SJSA1 (cell line): Measurements from ENCODE around the gene EVC2. TPM values are rescaled to one million over a fixed set of nuclear protein-coding genes. Genes with fewer than 3 reads are reported as not detected.
A peak's percentile ranks its signal among the peaks of the same experiment; 100 is the strongest.

Source experiments
- DNase-seq, 2 experiments: peaks; one replicate each; pipeline ENCODE4 v3.0.0-alpha.2; 2015 to 2020; ENCODE audit warnings: low spot score in 2 of 2, low read depth in 1 of 2
- H3K27ac ChIP-seq: fragments of 250-450 bp; sonication (Bioruptor Pico); 2 replicates; pipeline ENCODE4 v1.5.1; 2020; ENCODE audit warnings: mild to moderate bottlenecking, moderate library complexity
- H3K27me3 ChIP-seq: fragments of 250-450 bp; sonication (Bioruptor Pico); replicated peaks from 2 replicates; pipeline ENCODE4 v1.5.1; 2020; ENCODE audit warnings: mild to moderate bottlenecking, moderate library complexity
- H3K36me3 ChIP-seq: fragments of 250-450 bp; sonication (Bioruptor Pico); 2 replicates; pipeline ENCODE4 v1.5.1; 2020; ENCODE audit warnings: mild to moderate bottlenecking
- H3K4me1 ChIP-seq: fragments of 250-450 bp; sonication (Bioruptor Pico); replicated peaks from 2 replicates; pipeline ENCODE4 v1.6.1; 2021; ENCODE audit warnings: mild to moderate bottlenecking
- H3K4me3 ChIP-seq: fragments of 250-450 bp; sonication (Bioruptor Pico); 2 replicates; pipeline ENCODE4 v1.5.1; 2020; ENCODE audit warnings: mild to moderate bottlenecking
- H3K9me3 ChIP-seq: fragments of 250-450 bp; sonication (Bioruptor Pico); replicated peaks from 2 replicates; pipeline ENCODE4 v1.5.1; 2020; ENCODE audit warnings: mild to moderate bottlenecking
- total RNA-seq: library from RNA; depleted of rRNA; stranded (reverse); fragments of >200 nt; shearing (Covaris generic); gene quantifications from 2 replicates; pipeline ENCODE4 v1.2.3, GENCODE V29; 2014; rRNA removed

EVC2 gene
- total RNA-seq, 1 experiment from 2014 or later, result 2.7 TPM

DNA sequence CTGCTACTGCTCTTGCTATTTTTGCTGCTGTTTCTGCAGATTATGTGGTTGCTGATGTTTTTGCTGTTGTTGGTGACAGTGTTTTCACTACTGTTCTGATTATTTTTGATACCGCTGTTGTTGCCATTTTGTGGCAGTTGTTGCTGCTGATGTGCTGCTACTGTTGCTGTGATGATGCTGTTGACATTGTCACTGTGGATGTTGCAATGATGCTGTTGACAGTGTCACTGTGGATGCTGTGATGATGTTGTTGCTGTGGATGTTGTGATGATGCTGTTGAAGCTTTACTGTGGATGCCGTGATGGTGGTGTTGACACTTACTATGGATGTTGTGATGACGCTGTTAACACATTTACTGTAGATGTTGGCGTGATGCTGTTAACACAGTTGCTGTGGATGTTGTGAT is 180.3 kb downstream of the EVC2 start:
- no peaks in the 10 kb centered on the region for H3K4me1 ChIP-seq
- no peaks in the 10 kb centered on the region for H3K36me3 ChIP-seq
- no peaks in the 10 kb centered on the region for H3K9me3 ChIP-seq
- H3K27me3 ChIP-seq, result no peaks in the 10 kb centered on the region
- H3K4me3 ChIP-seq, result no peak overlapping the region
- H3K27ac ChIP-seq, result no peak overlapping the region
- DNase-seq, result no peak

DNA sequence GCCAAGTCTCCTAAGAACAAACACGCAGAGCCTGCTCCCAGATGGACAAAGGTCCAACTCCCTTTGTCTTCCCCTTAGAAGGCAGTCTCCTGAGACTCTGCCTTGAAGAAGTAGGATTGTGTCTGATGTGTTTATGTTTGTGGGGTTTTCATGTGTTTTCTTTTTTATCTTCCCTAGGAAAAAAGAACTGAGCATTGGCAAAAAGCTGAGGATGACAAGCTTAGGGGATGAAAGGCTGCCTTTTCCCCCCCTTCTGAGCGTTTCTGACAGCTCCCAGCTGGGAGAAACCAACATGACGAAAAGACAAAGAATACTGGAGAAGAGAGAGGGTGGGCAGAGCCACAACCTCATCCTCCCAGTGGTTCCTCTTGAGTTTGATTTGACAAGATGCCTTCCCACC is 181.1 kb downstream of the EVC2 start:
- H3K9me3 ChIP-seq, result no peaks in the 10 kb centered on the region
- H3K4me3 ChIP-seq, result no peak overlapping the region
- no peaks in the 10 kb centered on the region for H3K27me3 ChIP-seq
- H3K4me1 ChIP-seq, result no peaks in the 10 kb centered on the region
- DNase-seq, result no peak
- H3K36me3 ChIP-seq, result no peaks in the 10 kb centered on the region
- no peak overlapping the region for H3K27ac ChIP-seq

DNA sequence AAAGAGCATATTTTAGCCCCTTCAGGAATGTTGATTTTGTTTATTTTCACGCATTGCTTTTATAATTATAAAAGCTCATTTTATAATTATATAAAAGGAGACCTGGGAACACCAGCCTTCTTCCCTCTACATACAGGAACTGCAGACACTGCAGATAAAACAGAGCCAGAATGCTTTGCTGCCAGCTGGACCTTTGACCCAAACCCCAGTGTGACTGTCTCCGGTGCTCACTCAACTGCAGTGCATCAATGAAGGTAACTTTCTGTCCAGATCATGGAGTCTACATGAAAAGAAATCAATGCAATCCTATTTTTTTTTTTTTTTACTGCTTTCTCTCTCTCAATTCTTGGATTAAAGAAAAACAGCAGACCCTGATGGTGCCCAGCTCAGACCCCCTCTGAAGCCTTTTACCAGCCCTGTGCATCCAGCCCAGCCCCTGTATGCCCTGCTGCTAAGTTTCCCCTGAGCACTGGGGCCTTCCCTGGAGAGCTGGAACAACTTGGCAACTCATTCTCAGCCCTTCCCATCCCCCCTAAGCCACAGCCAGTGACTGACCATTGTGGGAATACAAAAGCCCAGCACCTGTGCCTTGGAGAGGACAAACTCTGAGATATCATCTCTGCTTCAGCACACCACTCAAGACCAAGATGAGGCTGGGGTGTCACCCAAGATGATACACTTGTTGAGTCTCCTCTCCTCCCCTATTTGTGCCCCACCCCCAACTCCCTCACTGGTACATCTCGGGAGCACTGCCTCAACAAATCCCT is 182.1 kb downstream of the EVC2 start:
- H3K4me3 ChIP-seq, result no peak overlapping the region
- no peaks in the 10 kb centered on the region for H3K27me3 ChIP-seq
- H3K27ac ChIP-seq, result no peak overlapping the region
- H3K36me3 ChIP-seq, result no peaks in the 10 kb centered on the region
- no peak for DNase-seq
- H3K4me1 ChIP-seq, result no peaks in the 10 kb centered on the region
- no peaks in the 10 kb centered on the region for H3K9me3 ChIP-seq

DNA sequence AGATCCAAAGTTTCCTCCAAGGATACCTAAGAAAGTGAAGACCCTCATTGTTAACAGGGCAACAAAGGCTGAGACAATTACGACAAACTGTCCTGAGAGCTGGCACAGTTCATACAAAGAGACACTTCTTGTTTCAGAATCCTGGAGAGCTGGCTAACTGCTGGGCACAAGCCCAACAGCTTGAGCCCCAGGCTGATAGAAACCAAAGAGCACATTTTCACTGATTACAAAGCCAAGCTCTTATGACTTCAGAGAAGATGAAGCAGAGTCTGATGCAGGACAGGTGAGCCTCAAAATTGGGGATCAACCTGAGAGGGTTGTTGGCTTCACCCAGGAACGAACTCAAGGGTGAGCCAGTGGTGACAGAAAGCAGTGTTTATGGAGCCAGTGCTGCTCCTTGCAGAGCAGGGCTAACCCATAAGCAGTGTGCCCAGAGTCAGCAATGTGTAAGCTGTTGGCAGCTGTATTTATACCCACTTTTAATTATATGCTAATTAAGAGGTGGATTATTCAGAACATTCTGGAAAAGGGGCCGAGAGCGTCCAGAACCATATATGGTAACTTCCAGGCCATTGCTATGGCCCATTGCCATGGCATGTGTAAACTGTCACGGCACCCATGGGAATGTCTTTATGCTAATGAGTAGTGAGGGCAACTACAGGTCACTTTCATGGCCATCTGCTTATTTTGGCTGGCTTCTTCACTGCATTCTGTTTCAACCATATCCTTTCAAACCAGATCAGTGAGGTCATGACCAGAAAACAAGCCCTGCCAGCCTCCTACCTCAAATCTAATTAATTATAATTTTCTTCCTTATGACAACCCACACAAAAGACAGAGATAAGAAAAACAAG is 183.7 kb downstream of the EVC2 start:
- Histone ChIP-seq H3K4me1 (no peaks in the 10 kb centered on the region), H3K9me3 (no peaks in the 10 kb centered on the region), H3K36me3 (no peaks in the 10 kb centered on the region), H3K4me3 (no peak overlapping the region), H3K27me3 (no peaks in the 10 kb centered on the region), H3K27ac (no peak overlapping the region)
- DNase-seq, result no peak

DNA sequence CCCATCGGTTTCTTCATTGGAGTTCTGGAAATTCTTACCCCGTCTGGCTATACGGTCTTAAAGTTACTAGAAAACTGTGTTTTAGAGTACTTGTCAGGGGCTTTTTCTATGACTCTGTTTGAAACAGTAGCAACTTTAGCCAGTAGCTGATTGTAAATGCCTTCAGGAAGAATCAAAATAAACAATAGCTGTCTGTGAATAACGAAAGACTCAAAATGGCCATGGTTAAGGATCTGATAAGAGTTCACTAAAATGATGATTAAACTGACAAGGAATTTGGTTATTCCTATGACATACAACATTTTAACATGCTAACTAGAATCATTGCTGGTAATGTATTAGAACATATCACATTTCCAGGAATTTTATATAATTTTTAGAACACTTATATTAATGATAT is 191.0 kb downstream of the EVC2 start:
- DNase-seq, result peak in 1 of 2 experiments; percentile 8
- Histone ChIP-seq H3K9me3 (no peaks in the 10 kb centered on the region), H3K4me3 (no peak overlapping the region), H3K36me3 (no peaks in the 10 kb centered on the region), H3K27me3 (no peaks in the 10 kb centered on the region), H3K4me1 (peaks cover 5% of the 10 kb centered on the region), H3K27ac (no peak overlapping the region)

- Histone ChIP-seq H3K9me3 (no peaks in the 10 kb centered on the region), H3K4me3 (no peak overlapping the region), H3K27me3 (no peaks in the 10 kb centered on the region), H3K27ac (no peak overlapping the region), H3K4me1 (peaks cover 5% of the 10 kb centered on the region), H3K36me3 (no peaks in the 10 kb centered on the region)
- no peak for DNase-seq
These were observed 192.7 kb downstream of the EVC2 start for GRCh38 chr4:5515646-5516045.

Other genes starting within 250 kb of the EVC2 start
- gene EVC, start 2.6 kb upstream of the EVC2 start, total RNA-seq, result 6.1 and 10.0 TPM in 2 replicates
- gene CRMP1, start 184.5 kb upstream of the EVC2 start, total RNA-seq, result not detected in 2 replicates